Stimulated activated CD8-positive, alpha-beta memory T cell treated with anti-CD3 and anti-CD28 coated beads, Interleukin-12 subunit alpha, Interleukin-12 subunit beta, amount 100 ng/mL, for 24 hours (primary cell): ENCODE results near the gene UNC119B.
"Not testable (repeated sequence)": the region's sequence is repeated elsewhere in the genome, so short reads cannot be mapped to it uniquely, and the experiment has no call there.

Source experiments
- DNase-seq: peaks from one replicate; pipeline ENCODE4 v3.0.0-alpha.2; 2020; ENCODE audit errors: extremely low read depth

The UNC119B gene

DNA sequence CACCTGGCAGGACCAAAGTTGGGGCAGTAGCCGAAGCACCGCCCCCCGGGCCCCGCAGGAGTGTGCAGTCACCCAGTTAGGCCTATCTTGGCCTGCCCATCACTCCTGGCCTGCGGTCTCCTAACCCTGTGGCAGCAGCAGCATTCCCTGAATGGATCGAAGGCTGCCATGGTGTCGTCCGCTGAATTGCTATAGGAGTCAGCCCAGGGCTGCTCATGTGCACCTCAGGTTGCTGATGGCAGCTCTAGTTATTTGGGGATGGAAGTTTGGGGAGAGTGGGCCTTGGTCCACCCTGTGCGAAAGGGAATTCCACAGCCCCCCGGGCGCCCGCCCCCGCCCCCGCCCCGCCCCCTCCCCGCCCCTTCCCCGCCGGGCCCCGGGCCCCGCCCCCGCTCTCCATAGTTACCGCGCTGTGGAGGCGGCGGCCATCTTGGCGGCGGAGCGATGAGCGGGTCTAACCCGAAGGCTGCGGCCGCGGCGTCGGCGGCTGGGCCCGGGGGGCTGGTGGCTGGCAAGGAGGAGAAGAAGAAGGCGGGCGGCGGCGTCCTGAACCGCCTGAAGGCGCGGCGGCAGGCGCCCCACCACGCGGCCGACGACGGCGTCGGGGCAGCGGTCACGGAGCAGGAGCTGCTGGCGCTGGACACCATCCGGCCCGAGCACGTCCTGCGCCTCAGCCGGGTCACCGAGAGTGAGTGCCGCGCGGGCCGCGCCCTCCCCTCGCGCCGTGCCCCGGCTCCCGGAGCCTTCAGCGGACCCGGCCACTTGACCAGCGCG lies at the start of gene UNC119B:
Gene UNC119B (plus strand): TSS at position 428 of the 774 bp plus-strand sequence. CDS start 17 bp downstream, at position 445.
- peak; percentile 46 for DNase-seq

DNA sequence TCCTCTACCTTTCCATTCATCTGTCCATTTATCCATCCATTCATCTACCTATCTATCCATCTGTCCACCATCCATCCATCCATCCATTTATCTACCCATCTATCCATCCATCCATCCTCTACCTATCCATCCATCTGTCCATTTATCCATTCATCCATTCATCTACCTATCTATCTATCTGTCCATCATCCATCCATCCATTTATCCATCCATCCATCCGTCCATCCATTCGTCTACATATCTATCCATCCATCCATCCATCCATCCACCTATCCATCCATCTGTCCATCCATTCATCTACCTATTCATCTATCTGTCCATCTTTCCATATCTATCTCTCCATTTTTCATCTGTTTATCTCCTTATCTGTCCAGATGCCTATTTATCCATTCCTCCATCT lies 48.8 kb upstream of the UNC119B start:
- no peak for DNase-seq

DNA sequence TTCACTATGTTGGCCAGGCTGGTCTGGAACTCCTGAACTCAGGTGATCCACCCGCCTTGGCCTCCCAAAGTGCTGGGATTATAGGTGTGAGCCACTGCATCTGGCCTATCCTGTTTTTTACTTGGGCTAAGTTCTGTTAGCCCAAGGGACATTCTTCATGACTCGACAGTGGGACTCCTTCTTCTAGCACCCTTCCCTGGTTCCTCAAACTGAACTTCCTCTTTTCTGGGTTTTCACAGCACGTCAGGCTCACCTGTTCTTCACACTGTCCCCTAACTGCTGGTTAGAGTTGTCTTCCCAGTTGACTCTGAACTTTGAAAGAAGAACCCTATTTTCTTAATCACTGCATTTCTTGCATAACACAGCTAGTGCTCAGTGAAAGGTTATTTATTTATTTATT lies 47.4 kb upstream of the UNC119B start:
- DNase-seq, result no peak

DNA sequence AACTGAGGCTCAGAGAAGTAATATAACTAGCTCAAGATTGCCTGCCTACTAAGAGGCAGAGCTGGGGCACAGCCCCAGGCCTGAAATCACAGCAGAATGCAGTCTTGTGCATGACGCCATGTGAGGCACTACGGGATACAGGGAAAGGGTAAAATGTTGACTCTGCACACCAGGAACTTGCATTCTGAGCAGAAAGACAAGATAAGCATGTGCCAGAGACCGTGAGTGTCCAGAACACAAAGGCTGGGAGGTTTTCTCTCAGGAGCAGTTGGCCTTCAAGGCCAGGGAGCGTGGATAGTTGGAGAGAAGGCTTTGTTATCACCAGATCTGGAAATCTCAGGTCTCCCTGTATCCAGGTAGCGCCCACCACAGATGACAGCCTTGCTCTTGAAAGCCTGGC lies 46.5 kb upstream of the UNC119B start:
- no peak for DNase-seq

DNA sequence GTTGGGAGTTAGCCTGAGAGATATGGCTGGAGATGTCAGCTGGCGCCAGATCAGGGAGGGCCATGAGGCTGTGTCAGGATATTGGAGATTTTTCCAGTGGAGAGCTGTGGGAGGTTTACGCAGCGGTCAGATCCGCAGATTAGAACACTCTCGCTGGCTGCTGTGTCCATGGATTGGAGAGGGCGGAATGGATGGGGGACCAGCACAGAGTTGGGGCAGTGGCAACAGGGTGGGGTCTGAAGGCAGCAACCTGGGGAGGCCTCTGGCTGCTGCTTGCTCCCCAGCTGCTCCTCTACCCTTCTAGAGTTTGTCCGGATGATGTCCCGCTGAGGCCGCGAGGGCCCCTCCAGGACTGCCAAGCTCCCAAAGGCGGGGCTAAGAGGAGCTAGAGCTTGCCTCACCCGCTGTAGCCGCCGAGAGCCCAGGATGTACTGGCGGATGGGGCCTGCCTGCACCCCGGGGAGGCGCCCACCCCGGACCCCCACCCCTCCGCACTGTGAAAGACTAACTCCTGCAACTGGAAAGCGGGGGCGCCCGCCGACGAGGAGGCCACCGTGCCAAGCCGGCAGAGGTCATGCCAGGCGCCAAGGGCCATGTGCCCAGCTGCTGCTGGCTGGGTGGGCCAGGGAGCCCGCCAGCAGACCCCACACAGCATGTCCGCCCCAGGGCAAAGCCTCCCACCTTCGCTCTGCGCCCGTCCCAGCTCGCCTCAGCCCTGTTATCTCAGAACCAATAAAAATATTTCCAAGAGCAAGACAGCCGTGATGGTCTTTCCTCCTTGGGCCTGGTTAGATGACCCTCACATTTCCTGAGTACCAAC lies 43.5 kb upstream of the UNC119B start:
- no peak for DNase-seq

DNA sequence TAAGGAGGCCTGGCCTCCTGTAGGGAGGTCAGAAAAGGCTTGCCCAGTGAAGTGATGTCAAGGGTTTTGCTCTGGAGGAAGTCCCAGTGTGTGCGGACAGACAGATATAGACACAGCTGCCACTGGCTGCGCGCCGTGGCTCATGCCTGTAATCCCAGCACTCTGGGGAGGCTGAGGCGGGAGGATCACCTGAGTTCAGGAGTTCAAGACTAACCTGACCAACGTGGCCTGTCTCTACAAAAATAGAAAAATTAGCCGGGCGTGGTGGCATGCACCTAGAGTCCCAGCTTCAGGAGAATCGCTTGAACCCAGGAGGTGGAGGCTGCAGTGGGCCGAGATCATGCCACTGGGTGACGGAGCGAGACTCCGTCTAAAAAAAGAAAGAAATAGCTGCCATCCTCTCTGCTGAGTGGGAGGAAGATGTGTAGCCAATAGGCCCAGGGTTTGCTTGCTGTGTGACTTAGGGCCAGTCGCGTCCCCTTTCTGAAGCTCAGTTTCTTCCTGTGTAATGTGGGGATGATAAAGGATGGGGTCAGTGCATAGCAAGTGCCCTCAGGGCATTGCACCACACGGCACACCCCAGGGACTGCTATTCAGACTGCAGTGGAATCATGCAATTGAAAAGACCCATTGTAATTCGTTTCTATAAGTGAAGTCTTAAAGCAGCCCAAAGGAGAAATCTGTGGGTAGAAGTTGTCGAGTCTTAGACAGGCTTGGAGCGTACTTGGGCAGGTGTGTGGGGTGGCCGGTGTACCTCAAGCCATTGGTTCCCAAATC lies 42.0 kb upstream of the UNC119B start:
- DNase-seq, result no peak

DNA sequence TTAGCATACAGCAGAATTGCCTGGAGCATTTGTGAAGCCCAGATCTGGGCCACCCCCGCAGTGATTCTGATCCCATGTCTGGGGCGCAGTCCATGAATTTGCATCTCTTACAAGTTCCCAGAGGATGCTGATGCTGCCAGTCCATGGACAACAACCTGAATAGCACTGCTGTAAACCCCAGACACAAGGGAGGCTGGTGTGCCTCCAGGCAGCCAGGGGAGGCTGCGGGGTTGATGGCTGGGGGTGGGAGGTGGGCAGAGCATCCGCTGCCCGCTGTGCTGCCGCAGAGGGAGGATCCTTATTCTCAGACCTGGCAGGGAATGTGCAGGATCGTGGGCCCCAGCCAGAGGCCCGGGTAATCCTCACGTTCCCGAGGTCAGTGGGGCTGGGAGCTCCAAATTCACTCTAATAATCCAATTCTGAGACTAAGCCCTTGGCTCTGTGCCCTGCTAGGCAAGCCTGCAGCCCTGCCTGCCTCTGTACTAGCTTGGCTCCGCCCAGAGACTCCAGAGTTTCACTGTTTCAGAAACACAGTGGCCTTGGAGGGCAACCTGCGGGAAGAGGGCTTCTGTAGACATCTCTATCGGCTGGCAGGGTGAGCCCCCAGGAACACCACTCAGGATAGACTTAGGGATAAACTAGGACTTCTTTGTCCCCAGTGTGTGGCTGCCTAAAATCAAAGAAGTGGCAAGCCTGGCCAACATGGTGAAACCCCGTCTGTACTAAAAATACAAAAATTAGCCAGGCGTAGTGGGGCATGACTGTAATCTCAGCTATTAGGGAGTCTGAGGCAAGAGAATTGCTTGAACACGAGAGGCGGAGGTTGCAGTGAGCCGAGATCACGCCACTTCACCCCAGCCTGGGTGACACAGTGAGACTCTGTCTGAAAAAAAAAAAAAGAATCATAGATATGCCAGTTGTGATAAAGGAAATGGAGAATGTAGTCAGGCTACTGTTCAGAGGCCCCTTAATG lies 41.1 kb upstream of the UNC119B start:
- no peak for DNase-seq

DNA sequence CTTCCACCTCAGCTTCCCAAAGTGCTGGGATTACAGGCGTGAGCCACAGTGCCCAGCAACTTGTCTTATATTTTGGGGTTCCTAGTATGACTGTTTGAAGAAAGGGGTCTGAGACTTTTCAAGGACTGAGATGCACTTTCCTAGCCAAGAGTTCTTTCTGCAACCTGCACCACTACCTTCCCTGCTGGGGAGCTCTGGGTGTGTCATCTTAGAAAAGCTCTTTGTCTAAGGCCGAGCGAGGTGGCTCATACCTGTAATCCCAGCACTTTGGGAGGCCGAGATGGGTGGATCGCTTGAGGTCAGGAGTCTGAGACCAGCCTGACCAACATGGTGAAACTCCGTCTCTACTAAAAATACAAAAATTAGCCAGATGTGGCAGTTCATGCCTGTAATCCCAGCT lies 40.0 kb upstream of the UNC119B start:
- DNase-seq, result not testable (repeated sequence)

DNA sequence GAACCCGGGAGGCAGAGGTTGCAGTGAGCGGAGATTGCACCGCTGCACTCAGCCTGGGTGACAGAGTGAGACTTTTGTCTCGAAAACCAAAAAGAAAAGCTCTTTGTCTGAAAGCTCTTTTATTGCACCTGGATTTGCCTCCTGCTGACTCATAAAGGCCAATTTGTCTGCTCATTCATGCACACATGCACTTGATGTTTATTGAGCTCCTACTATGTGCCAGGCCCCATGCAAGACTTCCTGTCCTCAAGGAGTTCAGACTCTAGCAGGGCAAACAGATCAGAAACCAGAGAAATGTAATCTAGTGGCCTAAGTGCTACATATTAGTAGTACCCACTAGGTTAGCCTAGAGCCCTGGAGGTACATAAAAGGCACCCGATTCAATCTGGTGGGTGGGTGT lies 39.6 kb upstream of the UNC119B start:
- no peak for DNase-seq

DNA sequence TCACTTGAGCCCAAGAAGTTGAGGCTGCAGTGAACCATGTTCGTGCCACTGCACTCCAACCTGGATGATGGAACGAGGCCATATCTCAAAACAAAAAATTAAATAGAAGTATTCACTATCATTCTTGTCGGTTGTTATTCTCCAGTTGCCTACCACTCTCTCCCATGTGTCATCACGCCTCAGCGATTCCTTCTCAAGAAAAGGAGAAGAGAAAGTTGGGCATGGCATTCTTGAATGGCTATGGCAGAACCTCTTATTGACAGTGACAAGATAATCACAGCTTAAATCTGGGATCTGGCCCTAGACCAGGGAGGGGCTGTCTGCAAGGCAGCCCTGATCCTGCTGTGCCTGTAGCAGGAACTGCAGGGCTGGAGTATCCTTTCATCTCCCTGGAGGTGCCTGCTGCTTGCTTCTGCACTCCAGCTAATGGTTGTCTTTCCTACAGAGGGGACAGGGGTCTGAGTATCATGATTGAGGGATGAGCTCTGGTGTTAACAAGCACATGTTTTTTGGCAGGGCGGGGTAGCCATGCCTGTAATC lies 36.1 kb upstream of the UNC119B start:
- no peak for DNase-seq

DNA sequence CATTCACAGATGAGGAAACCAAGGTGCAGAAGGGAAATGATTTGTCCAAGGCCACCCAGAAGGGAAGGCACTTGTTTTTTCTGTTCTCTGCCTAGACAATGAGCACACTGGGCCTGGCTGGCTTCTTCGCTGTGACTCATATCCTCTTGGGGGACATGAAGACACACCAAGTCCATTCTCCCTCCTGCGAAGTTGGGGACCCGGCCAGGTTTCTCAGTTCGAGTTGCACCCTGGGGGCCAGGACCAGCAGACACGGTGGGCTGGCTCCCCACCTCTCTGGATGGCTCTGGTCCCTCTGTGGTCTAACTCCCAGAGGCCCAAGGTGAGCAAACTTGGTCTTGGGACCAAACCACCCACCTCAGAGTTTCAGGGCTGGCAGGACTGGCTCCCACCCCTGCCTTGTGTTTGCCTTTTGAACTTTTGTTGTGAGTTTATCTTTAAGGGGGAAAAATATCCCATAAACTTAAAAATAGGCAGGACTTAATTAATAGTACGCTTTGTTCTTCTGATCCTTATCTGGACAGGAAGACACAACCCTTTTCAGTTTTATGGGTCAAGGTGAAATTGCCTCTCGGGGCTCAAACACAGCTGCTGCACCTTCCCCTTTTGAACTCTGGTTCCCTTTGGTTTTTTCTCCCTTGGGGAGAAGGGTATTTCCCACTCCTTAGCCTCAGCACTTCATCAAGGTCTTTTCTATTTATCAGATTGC lies 32.3 kb upstream of the UNC119B start:
- no peak for DNase-seq

DNA sequence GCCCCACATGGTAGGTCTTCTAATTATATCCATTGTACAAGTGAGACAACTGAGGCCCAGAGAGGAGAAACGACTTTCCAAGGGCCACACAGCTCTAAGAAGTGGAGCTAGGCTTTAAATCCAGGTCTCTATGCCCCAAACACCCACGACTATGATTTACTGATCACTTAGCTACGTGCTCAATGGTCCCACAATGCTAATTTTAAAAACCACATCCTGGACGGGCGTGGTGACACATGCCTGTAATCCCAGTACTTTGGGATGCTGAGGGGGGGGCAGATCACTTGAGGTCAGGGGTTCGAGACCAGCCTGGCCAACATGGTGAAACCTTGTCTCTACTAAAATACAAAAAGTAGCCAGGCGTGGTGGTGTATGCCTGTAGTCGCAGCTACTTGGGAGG lies 31.7 kb upstream of the UNC119B start:
- no peak for DNase-seq

DNA sequence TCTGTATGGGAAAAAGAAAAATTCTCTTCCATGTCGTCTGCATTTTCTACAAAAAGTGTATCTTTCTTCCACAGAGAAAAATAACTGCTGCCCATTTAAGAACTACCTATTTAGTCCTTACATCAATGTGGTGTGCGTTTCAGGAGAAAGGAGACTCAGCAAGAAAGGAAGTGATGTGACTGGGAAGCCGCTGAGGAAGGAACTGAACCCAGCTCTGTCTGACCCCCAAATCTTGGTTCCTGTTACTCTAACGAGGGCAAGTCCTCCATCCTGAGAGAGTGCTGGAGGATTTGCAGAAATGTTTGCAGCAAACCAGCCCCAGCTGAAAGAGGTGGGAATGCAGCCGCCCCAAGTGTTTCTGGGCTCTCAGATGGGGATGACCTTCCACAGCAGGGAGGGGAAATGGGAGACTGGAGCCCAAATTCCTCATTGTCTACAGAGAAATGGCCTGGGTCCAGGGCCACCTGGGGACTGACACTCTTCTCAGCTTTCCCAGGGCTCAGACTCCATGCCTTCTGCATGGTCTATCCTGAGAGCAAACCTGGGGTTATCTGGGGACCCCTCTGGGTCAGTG lies 30.0 kb upstream of the UNC119B start:
- DNase-seq, result no peak

DNA sequence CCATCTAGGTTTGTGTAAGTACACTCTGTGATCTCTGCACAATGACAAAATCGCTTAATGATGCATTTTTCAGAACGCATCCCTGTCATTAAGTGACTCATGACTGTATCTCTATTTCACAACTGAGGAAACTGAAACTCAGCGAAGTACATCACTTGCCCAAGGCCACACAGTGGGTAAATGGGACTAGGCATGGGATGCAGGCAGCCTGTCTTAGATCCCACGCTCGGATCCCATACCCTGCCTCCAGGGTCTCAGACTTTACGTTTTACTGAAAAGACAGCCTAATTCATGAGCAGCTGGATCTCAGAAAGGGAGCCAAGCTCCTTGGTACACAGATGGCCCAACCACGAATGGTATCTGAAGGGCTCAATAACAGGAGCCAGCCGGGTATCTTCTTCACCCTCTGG lies 25.7 kb upstream of the UNC119B start:
- DNase-seq, result no peak

DNA sequence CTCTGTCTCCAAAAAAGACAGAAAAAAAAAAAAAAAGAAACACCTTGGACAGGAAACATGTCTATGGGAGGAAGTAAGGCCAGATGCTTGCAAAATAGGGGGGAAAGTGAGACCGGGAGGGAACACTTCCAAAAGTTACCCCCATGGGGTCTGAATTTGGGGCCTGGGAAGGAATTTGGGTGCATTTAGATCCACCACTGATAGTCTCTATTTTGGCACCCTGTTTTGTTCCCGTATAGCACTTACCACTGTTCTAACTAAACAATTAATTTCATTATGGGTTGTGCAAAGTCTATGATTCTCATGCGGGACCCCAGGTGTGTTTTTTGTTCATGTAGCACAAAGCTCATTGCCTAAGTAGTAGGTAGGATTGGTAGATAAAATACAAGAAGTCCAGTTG lies 24.7 kb upstream of the UNC119B start:
- DNase-seq, result no peak

DNA sequence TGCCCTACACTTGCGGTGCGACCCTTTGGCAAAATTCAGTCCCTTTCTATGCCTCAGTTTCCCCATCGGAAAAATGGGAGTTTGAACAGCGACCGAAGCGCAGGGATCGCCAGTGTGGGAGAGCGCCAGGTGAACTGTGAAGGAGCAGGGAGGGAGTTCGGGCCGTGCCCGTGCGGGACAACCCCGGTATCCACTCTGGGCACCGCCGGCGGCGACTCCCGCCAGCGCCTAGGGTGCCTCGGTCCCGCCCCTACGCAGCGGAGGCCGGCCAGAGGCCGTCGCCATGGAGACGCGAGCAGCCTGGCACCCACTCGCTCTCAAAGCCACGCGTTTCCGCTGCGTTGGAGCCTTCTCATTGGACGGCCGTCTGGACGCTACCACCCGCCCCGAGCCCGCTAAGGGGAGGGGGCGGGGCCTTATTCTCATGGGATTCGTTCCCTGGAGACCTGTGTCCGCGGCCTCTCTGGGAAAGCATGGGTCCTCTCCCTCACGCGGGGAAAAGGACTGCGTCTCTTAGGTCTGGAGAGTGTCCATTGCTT lies 24.0 kb upstream of the UNC119B start:
- DNase-seq, result peak; percentile 92

DNA sequence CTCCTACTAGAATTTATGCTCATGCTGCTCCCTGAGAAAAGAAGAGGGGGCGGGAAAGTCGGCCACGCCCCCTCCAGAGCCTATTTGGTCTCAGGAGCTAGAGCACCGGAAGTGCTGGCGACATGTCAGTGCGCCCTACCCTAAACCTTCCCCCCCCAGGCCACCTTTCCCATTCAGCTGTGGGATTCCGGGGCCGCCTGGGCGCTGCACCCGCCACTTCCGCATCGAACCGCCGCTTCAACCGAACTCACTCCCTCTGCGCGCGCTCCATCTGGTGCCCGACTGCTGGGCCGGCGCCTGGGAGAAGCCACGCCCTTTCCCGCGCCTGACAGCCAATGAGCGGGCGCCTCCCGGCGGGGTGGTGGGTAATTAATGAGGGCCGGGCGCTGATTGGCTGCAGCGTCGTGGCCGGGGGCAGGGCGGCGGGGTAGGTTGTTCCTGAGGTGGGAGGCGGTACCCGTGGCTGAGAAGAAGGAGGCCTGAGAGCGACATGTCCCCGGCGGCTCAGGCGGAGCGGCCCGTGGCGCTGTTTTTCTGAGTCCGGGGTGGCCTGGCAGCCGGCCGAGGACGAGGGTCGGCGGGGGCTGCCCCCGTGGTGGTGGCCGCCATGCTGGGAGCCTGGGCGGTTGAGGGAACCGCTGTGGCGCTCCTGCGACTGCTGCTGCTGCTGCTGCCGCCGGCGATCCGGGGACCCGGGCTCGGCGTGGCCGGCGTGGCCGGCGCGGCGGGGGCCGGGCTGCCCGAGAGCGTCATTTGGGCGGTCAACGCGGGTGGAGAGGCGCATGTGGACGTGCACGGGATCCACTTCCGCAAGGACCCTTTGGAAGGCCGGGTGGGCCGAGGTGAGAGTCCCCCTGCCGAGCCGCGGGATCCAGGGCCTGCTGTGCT lies 23.3 kb upstream of the UNC119B start, which contains the start of gene MLEC:
Gene MLEC (plus strand): TSS at position 460 of the 888 bp plus-strand sequence. CDS start 148 bp downstream, at position 608.
- peak; percentile 97 for DNase-seq

DNA sequence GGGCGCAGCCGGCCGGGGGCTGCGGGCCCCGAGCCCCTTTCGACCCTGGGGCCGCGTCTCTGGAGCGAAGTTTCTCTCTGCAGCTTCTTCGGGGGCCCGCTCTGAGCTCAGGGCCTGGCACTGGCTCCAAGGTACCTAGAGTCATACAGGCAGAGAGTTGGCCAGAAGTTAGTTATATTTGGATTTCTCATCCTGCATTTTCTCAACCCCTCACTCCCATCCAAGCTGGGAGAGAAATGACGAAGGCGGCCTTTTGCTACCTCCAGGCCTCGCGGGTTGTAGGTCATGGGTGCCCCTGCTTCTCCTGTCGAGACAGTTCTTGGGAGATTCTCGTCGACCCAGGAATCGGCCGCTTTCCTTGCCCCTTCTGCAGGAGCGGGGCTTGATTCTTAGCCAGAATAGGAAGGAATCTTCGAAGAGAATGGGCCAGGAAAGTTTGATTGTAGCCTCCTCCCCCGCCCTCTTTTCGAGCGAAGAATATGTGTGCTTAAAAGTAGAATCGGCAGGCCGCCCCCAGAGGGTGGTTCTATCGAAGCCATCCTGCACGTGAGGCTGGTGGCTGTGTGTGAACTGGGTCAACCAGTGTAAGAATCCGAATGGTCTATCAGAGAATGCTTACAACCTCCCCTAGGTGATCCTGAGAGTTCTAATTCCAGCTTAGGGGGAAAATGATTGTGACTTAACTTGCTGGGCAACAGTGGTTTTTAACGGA lies 22.5 kb upstream of the UNC119B start:
- no peak for DNase-seq
